Glutamatergic neuron (in vitro differentiated cells): ENCODE data around the gene ZNF488. TPM values are rescaled to one million over a fixed set of nuclear protein-coding genes. Genes with fewer than 3 reads are reported as not detected.
A peak's percentile ranks its signal among the peaks of the same experiment; 100 is the strongest.

Experiments
- DNase-seq: peaks from one replicate; pipeline ENCODE4 v3.0.0; 2022
- H3K27ac Mint-ChIP-seq: one replicate; pipeline ENCODE4 v1.8.0; 2020; ENCODE audit warnings: mild to moderate bottlenecking, mixed read lengths, inconsistent platforms; ENCODE audit not compliant: unreplicated experiment
- H3K27me3 Mint-ChIP-seq: one replicate; pipeline ENCODE4 v1.8.0; 2020; ENCODE audit warnings: mild to moderate bottlenecking, moderate library complexity, mixed read lengths, inconsistent platforms; ENCODE audit not compliant: unreplicated experiment
- H3K36me3 Mint-ChIP-seq: one replicate; pipeline ENCODE4 v1.8.0; 2020; ENCODE audit warnings: mild to moderate bottlenecking, mixed read lengths, inconsistent platforms; ENCODE audit not compliant: unreplicated experiment
- H3K4me1 Mint-ChIP-seq: one replicate; pipeline ENCODE4 v1.8.0; 2020; ENCODE audit warnings: mild to moderate bottlenecking, low read depth, mixed read lengths, inconsistent platforms; ENCODE audit not compliant: unreplicated experiment
- H3K4me3 Mint-ChIP-seq: one replicate; pipeline ENCODE4 v1.8.0; 2020; ENCODE audit warnings: mild to moderate bottlenecking, mixed read lengths, inconsistent platforms; ENCODE audit not compliant: unreplicated experiment
- H3K9me3 Mint-ChIP-seq: one replicate; pipeline ENCODE4 v1.8.0; 2020; ENCODE audit warnings: mild to moderate bottlenecking, moderate library complexity, mixed read lengths, inconsistent platforms; ENCODE audit not compliant: unreplicated experiment
- total RNA-seq: library from RNA; stranded (reverse); fragmentation: NEBNext Ultra II Directional; extraction: Animal tissue kit (Norgen Biotek cat#: 25700); gene quantifications from one replicate; pipeline ENCODE4 v1.2.1, GENCODE V29; 2021; ENCODE audit not compliant: unreplicated experiment
- TF ChIP-seq, protein P1 (sequence below): fragments of 200-600 bp; sonication (generic); IDR thresholded peaks from one replicate; pipeline ENCODE4 v1.5.0; 2021; ENCODE audit not compliant: partially characterized antibody, unreplicated experiment

The ZNF488 gene
- total RNA-seq, 1 donor from 2014 or later: 3.3 TPM

DNA sequence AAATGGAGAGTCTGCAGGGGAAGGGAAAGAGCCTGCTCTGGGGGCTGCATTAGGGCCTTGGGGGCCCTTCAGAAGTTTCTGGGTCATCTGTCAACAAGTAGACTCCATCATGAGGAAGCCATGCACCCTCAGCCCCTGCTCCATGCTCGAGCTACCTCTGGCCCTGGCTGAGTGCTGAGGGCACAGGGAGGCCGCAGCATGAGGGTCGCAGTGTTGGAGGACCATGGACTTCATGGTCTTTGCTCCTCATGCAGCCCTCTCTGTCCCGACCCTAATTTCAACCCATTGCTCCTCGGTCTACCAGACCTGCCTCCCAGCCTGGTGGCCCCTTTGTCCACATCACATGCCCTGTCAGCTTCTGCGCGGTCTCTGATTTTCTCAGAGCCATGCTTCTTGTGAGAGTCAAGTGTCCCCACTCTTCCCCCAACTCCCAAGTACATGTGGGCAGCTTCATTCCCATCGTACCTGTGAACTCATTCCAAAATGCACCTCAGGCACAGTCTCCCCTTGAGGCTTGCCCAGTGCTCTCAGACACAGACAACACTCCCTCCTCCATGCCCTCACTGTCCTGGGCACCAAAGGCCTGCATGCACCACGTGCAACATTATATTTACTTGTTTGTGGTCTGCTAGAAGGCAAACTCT, 14.7 kb downstream of the ZNF488 start:
- H3K27me3 Mint-ChIP-seq: peaks cover 6% of the 10 kb centered on the region
- no peaks in the 10 kb centered on the region for H3K36me3 Mint-ChIP-seq
- peaks cover 6% of the 10 kb centered on the region for H3K4me1 Mint-ChIP-seq
- TF ChIP-seq, protein P1, sequence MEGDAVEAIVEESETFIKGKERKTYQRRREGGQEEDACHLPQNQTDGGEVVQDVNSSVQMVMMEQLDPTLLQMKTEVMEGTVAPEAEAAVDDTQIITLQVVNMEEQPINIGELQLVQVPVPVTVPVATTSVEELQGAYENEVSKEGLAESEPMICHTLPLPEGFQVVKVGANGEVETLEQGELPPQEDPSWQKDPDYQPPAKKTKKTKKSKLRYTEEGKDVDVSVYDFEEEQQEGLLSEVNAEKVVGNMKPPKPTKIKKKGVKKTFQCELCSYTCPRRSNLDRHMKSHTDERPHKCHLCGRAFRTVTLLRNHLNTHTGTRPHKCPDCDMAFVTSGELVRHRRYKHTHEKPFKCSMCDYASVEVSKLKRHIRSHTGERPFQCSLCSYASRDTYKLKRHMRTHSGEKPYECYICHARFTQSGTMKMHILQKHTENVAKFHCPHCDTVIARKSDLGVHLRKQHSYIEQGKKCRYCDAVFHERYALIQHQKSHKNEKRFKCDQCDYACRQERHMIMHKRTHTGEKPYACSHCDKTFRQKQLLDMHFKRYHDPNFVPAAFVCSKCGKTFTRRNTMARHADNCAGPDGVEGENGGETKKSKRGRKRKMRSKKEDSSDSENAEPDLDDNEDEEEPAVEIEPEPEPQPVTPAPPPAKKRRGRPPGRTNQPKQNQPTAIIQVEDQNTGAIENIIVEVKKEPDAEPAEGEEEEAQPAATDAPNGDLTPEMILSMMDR: no peak
- peaks cover 4% of the 10 kb centered on the region for H3K9me3 Mint-ChIP-seq
- no peak overlapping the region for H3K4me3 Mint-ChIP-seq
- peak overlapping the region; percentile 43 for H3K27ac Mint-ChIP-seq
- no peak for DNase-seq

DNA sequence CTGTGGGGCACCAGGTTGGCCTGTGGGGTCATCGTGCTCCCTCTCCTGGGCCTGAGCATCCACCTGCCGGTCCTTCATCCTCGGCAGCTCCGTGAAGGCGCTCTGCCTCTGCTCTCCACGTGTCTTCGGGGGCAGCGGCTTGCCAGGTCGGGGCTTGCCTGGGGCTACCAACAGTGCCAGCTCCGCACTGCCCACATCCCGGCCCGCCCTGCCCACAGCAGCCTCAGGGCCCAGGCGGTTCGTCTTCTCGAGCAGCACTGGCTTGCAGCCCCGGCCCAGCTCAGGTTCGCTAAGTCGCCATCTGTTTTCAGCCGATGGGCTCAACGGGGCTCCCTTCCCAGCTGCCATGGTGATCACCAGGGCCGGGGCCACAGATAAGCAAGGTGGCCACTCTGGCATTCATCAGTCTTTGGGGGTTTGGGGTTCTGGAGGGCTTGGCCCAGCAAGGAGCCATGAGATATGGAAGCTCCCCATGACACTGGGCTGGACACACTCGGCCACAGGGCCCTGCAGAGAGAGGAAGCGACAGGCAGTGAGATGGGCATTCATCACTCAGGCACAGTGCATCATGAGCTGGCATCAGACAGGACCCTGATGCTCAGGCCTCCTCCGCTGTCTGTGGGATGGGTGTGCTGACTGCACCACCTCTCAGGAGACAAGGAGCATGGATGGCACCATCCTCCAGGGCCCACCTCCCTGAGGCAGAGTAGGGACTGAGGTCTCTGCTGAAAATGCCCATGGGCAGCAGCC, 15.5 kb downstream of the ZNF488 start:
- TF ChIP-seq, protein P1: no peak
- peaks cover 6% of the 10 kb centered on the region for H3K27me3 Mint-ChIP-seq

DNA sequence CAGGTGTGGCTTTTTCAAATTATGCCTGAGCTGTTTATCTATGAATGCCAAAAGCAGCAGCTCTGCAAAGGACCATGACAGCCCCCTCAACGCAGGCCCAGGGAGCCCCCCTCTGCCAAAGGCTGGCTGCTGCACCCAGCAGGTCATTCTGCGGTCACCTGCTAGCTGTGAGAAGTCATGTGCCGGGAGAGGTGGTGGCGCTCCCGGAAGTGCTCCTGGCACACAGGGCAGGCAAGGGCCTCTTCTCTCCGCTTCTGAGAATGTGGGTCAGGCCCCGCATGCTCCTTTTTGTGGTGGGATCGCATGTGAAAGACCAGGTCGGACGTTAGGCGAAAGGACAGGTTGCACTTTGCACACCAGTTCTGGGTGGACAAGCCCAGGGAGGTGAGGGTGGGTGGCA, 16.4 kb downstream of the ZNF488 start:
- H3K4me3 Mint-ChIP-seq: no peak overlapping the region
- H3K27me3 Mint-ChIP-seq: peaks cover 4% of the 10 kb centered on the region
- DNase-seq: no peak
- peaks cover 6% of the 10 kb centered on the region for H3K4me1 Mint-ChIP-seq
- H3K27ac Mint-ChIP-seq: no peak overlapping the region
- TF ChIP-seq, protein P1: no peak
- H3K36me3 Mint-ChIP-seq: no peaks in the 10 kb centered on the region
- peaks cover 4% of the 10 kb centered on the region for H3K9me3 Mint-ChIP-seq

More for the DNA sequence above, 15.5 kb downstream of the ZNF488 start:
- Mint-ChIP-seq H3K4me3 (no peak overlapping the region), H3K4me1 (peaks cover 6% of the 10 kb centered on the region), H3K9me3 (peaks cover 4% of the 10 kb centered on the region), H3K36me3 (no peaks in the 10 kb centered on the region), H3K27ac (no peak overlapping the region)
- DNase-seq: no peak

DNA sequence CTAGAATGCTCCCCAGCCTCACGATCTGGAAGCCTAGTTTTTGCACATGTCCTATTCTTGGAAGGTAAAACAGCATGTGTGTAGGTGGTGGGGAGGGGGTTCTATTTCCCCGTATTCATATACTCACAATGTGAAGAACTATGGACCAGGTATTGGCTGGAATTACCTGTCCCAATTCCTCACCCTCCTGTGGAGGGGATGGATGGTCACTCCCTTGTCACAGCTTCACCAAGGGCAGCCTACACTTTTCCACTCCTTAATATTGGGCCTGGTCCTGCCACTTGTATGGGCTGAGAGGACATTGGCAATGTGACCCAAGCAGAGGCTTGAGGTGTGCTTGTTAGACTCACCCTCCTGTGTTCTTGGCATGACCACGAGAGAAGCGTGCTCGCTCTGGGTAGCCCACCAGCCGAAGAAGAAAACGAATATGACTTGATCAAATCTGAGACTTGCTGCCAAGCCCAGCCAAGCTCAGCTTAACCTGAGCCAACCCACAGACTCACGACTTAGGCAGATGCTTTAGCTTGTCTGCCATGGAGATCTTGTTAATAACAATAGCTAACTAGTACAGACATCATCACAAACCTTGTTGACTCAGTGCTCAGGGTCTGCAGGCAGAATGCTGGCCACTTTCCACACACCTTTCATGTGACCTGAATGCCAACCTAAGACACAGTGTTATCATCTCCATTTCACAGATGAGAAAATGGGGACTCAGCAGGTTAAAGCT, 17.2 kb downstream of the ZNF488 start:
- H3K9me3 Mint-ChIP-seq: peaks cover 4% of the 10 kb centered on the region
- peaks cover 4% of the 10 kb centered on the region for H3K27me3 Mint-ChIP-seq
- peaks cover 6% of the 10 kb centered on the region for H3K4me1 Mint-ChIP-seq
- TF ChIP-seq, protein P1: no peak
- no peak overlapping the region for H3K4me3 Mint-ChIP-seq
- DNase-seq: no peak
- no peaks in the 10 kb centered on the region for H3K36me3 Mint-ChIP-seq
- no peak overlapping the region for H3K27ac Mint-ChIP-seq
